Hematopoietic multipotent progenitor cell (in vitro differentiated cells): ENCODE data around the gene POTEC. TPM values are rescaled to one million over a fixed set of nuclear protein-coding genes. Genes with fewer than 3 reads are reported as not detected.

ENCODE experiments used
- small RNA-seq: library from RNA; depleted of rRNA; stranded (forward); fragments of <200 nt; gene quantifications from one replicate; pipeline ENCODE3, GENCODE V24; 2012
- total RNA-seq: library from RNA; depleted of rRNA; stranded (reverse); fragments of >200 nt; gene quantifications from one replicate; pipeline ENCODE4 v1.2.3, GENCODE V29; 2012

Gene POTEC
- total RNA-seq, 1 donor: not detected

Small RNAs within 50 kb of the gene (small RNA-seq; reads per million reads assigned to genes)
- gene RNU6-1021P: not detected

Other genes starting within 250 kb of the POTEC start
- gene ANKRD30B, start 204.6 kb upstream of the POTEC start, total RNA-seq: not detected